ENCODE data around the gene TSHZ2. TPM values are rescaled to one million over a fixed set of nuclear protein-coding genes. Genes with fewer than 3 reads are reported as not detected.
"Not testable (repeated sequence)": the region's sequence is repeated elsewhere in the genome, so short reads cannot be mapped to it uniquely, and the experiment has no call there.

TSHZ2 gene
- total RNA-seq, 4 donors from 2014 or later: 1.9 to 12.9 (median 5.0) TPM

- Histone ChIP-seq H3K4me3 (no peak overlapping the region), H3K4me1 (no peaks in the 10 kb centered on the region), H3K9me3 (no peaks in the 10 kb centered on the region), H3K36me3 (no peaks in the 10 kb centered on the region), H3K27me3 (no peaks in the 10 kb centered on the region), H3K27ac (no peak overlapping the region)
- intact Hi-C loops (cut with DNase I; ENCODE audit: low total_unique reads): no loop called here
- no peak for TF ChIP-seq EP300 (IDR thresholded peaks at IDR 0.05; ENCODE audit: low read depth)
- 82 to 85% methylated on average over 2 to 5 of the region's 5 CpGs for WGBS, 2 donors (ENCODE audit: low coverage in 1 of 2)
- DNase-seq: no peak
- in situ Hi-C loops (cut with MboI; ENCODE audit: low pct_ligation_motif_present in 1 of 4, low pct_unique_long_range_greater_than_20kb in 1 of 4, low sequenced_read_pairs in 3 of 4): no loop called here
Observed at GRCh38 chr20:53522696-53523095, 550.5 kb downstream of the TSHZ2 start.

GRCh38 chr20:53523615-53524014 lies 551.5 kb downstream of the TSHZ2 start:
- H3K27ac ChIP-seq; H3K36me3 ChIP-seq; DNase-seq; H3K9me3 ChIP-seq; H3K4me3 ChIP-seq; in situ Hi-C loops (cut with MboI; ENCODE audit: low pct_ligation_motif_present in 1 of 4, low pct_unique_long_range_greater_than_20kb in 1 of 4, low sequenced_read_pairs in 3 of 4); intact Hi-C loops (cut with DNase I; ENCODE audit: low total_unique reads); H3K4me1 ChIP-seq; H3K27me3 ChIP-seq: not testable (repeated sequence)
- WGBS, 2 donors (ENCODE audit: low coverage in 1 of 2): 94% methylated on average over 2 of the region's 2 CpGs; no CpG with 5 or more reads in 1 of the 2 donors

- in situ Hi-C loops (cut with MboI; ENCODE audit: low pct_ligation_motif_present in 1 of 4, low pct_unique_long_range_greater_than_20kb in 1 of 4, low sequenced_read_pairs in 3 of 4) (loop anchor here in 2 of 4 donors (25.0 kb wide), 3 partner anchors 112 to 362 kb away; no protein-coding TSS in a partner anchor), intact Hi-C loops (cut with DNase I; ENCODE audit: low total_unique reads) (no loop called here)
- Histone ChIP-seq H3K27ac (no peak overlapping the region), H3K4me3 (no peak overlapping the region), H3K4me1 (no peaks in the 10 kb centered on the region), H3K36me3 (no peaks in the 10 kb centered on the region), H3K9me3 (no peaks in the 10 kb centered on the region), H3K27me3 (no peaks in the 10 kb centered on the region)
- DNase-seq: no peak
- TF ChIP-seq POLR2A (IDR thresholded peaks at IDR 0.05): no peak
- TF ChIP-seq, protein P1, sequence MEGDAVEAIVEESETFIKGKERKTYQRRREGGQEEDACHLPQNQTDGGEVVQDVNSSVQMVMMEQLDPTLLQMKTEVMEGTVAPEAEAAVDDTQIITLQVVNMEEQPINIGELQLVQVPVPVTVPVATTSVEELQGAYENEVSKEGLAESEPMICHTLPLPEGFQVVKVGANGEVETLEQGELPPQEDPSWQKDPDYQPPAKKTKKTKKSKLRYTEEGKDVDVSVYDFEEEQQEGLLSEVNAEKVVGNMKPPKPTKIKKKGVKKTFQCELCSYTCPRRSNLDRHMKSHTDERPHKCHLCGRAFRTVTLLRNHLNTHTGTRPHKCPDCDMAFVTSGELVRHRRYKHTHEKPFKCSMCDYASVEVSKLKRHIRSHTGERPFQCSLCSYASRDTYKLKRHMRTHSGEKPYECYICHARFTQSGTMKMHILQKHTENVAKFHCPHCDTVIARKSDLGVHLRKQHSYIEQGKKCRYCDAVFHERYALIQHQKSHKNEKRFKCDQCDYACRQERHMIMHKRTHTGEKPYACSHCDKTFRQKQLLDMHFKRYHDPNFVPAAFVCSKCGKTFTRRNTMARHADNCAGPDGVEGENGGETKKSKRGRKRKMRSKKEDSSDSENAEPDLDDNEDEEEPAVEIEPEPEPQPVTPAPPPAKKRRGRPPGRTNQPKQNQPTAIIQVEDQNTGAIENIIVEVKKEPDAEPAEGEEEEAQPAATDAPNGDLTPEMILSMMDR (IDR thresholded peaks at IDR 0.05): no peak
- TF ChIP-seq POLR2AphosphoS5 (IDR thresholded peaks at IDR 0.05): no peak
- 75 to 93% methylated on average over 2 to 13 of the region's 13 CpGs for WGBS, 2 donors (ENCODE audit: low coverage in 1 of 2)
Observed at GRCh38 chr20:53524589-53525312, 552.6 kb downstream of the TSHZ2 start.

- no peaks in the 10 kb centered on the region for H3K9me3 ChIP-seq
- in situ Hi-C loops (cut with MboI; ENCODE audit: low pct_ligation_motif_present in 1 of 4, low pct_unique_long_range_greater_than_20kb in 1 of 4, low sequenced_read_pairs in 3 of 4) (loop anchor here in 2 of 4 donors (25.0 kb wide), 3 partner anchors 115 to 365 kb away; no protein-coding TSS in a partner anchor), intact Hi-C loops (cut with DNase I; ENCODE audit: low total_unique reads) (no loop called here)
- H3K27ac ChIP-seq: no peak overlapping the region
- no peaks in the 10 kb centered on the region for H3K36me3 ChIP-seq
- H3K4me3 ChIP-seq: no peak overlapping the region
- DNase-seq: no peak
- H3K4me1 ChIP-seq: no peaks in the 10 kb centered on the region
- TF ChIP-seq POLR2A (IDR thresholded peaks at IDR 0.05): no peak
- TF ChIP-seq POLR2AphosphoS5 (IDR thresholded peaks at IDR 0.05): no peak
- TF ChIP-seq EP300 (IDR thresholded peaks at IDR 0.05; ENCODE audit: low read depth): no peak
- TF ChIP-seq, protein P1 (IDR thresholded peaks at IDR 0.05): no peak
- H3K27me3 ChIP-seq: no peaks in the 10 kb centered on the region
- 67% methylated on average over 8 of the region's 8 CpGs; no CpG with 5 or more reads in 1 of the 2 donors for WGBS, 2 donors (ENCODE audit: low coverage in 1 of 2)
Observed at GRCh38 chr20:53527196-53527595, 555.0 kb downstream of the TSHZ2 start.

- intact Hi-C loops (cut with DNase I; ENCODE audit: low total_unique reads): no loop called here
- no peaks in the 10 kb centered on the region for H3K4me1 ChIP-seq
- TF ChIP-seq POLR2A (IDR thresholded peaks at IDR 0.05): no peak
- TF ChIP-seq, protein P1 (IDR thresholded peaks at IDR 0.05): no peak
- TF ChIP-seq EP300 (IDR thresholded peaks at IDR 0.05; ENCODE audit: low read depth): no peak
- TF ChIP-seq POLR2AphosphoS5 (IDR thresholded peaks at IDR 0.05): no peak
- no peaks in the 10 kb centered on the region for H3K27me3 ChIP-seq
- in situ Hi-C loops (cut with MboI; ENCODE audit: low pct_ligation_motif_present in 1 of 4, low pct_unique_long_range_greater_than_20kb in 1 of 4, low sequenced_read_pairs in 3 of 4): loop anchor here in 2 of 4 donors (25.0 kb wide), 3 partner anchors 117 to 367 kb away; no protein-coding TSS in a partner anchor
- no peak overlapping the region for H3K4me3 ChIP-seq
- H3K9me3 ChIP-seq: no peaks in the 10 kb centered on the region
- DNase-seq: no peak
- no peak overlapping the region for H3K27ac ChIP-seq
- H3K36me3 ChIP-seq: no peaks in the 10 kb centered on the region
- 65 to 83% methylated on average over 4 to 5 of the region's 5 CpGs for WGBS, 2 donors (ENCODE audit: low coverage in 1 of 2)
Observed at GRCh38 chr20:53529658-53530057, 557.5 kb downstream of the TSHZ2 start.
